HG03520 (cell line): ENCODE results near the gene WNT9A.
"Not testable (repeated sequence)": the region's sequence is repeated elsewhere in the genome, so short reads cannot be mapped to it uniquely, and the experiment has no call there.

Experiments used
- ATAC-seq: cut with Tn5 transposase; IDR thresholded peaks from one replicate; pipeline ENCODE4 v1.9.1; 2021; ENCODE audit warnings: mild to moderate bottlenecking, moderate library complexity; ENCODE audit not compliant: unreplicated experiment

WNT9A gene

GRCh38 chr1:227889047-227889862 lies 58.5 kb downstream of the WNT9A start:
- ATAC-seq, result no peak

GRCh38 chr1:227888404-227889046 lies 59.2 kb downstream of the WNT9A start:
- ATAC-seq, result no peak

GRCh38 chr1:227887697-227888403 lies 59.9 kb downstream of the WNT9A start:
- ATAC-seq, result no peak

- no peak for ATAC-seq
Measured at GRCh38 chr1:227886993-227887696, 60.6 kb downstream of the WNT9A start.

GRCh38 chr1:227886503-227886961 lies 61.2 kb downstream of the WNT9A start:
- no peak for ATAC-seq

- ATAC-seq, result no peak
Measured at GRCh38 chr1:227885648-227886502, 61.9 kb downstream of the WNT9A start.

- ATAC-seq, result no peak
Measured at GRCh38 chr1:227885135-227885647, 62.5 kb downstream of the WNT9A start.

- ATAC-seq, result no peak
Measured at GRCh38 chr1:227884370-227885134, 63.2 kb downstream of the WNT9A start.

- ATAC-seq, result no peak
Measured at GRCh38 chr1:227883641-227884301, 64.0 kb downstream of the WNT9A start.

- ATAC-seq, result no peak
Measured at GRCh38 chr1:227883073-227883520, 64.6 kb downstream of the WNT9A start.

GRCh38 chr1:227880342-227880924 lies 67.3 kb downstream of the WNT9A start:
- ATAC-seq, result no peak

GRCh38 chr1:227877810-227878209 lies 69.9 kb downstream of the WNT9A start:
- not testable (repeated sequence) for ATAC-seq

GRCh38 chr1:227871892-227872291 lies 75.8 kb downstream of the WNT9A start:
- ATAC-seq, result not testable (repeated sequence)

GRCh38 chr1:227870366-227870765 lies 77.4 kb downstream of the WNT9A start:
- no peak for ATAC-seq

GRCh38 chr1:227869851-227870305 lies 77.9 kb downstream of the WNT9A start:
- no peak for ATAC-seq

GRCh38 chr1:227869279-227869842 lies 78.4 kb downstream of the WNT9A start:
- ATAC-seq, result no peak
